ENCODE results near the gene LRBA. TPM values are rescaled to one million over a fixed set of nuclear protein-coding genes. Genes with fewer than 3 reads are reported as not detected.

LRBA gene
- total and polyA plus RNA-seq, 4 donors = 11.8 to 149 (median 34.2) TPM

DNA sequence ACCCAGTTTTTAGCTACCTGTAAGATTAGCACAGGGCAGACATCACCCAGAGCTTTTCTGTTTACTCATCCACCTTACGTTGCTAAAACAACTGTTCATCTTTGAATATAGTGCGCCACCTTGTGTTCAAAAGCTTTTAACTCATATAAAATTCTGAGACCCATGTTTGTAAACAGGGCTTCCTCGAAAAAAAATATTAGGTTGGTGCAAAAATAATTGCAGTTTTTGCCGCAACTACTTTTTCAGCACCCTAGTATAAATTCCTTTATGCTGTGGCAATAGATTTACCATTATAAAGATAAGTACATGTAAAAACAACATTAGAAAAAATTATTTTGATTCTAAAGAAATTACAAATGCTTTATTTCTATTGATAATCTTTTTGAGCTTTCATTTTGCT is 147.9 kb downstream of the LRBA start:
- no peaks in the 10 kb centered on the region for H3K4me1 ChIP-seq (ENCODE audit: control insufficient read depth in 5 of 5, insufficient read depth in 5 of 5, low read length in 5 of 5)
- H3K9me3 ChIP-seq (ENCODE audit: control insufficient read depth in 4 of 4, insufficient read depth in 3 of 4, low read length in 3 of 4) = no peaks in the 10 kb centered on the region
- ATAC-seq (ENCODE audit: insufficient read depth, low FRiP score) (no peak), DNase-seq (peak; percentile 12 to 90 (median 88))
- H3K27ac ChIP-seq (ENCODE audit: low read depth in 1 of 2, low read length in 1 of 2) = no peak overlapping the region
- no peaks in the 10 kb centered on the region for H3K27me3 ChIP-seq (ENCODE audit: control insufficient read depth in 3 of 3, insufficient read depth in 3 of 3, low read length in 2 of 3)
- TF ChIP-seq, protein P1, sequence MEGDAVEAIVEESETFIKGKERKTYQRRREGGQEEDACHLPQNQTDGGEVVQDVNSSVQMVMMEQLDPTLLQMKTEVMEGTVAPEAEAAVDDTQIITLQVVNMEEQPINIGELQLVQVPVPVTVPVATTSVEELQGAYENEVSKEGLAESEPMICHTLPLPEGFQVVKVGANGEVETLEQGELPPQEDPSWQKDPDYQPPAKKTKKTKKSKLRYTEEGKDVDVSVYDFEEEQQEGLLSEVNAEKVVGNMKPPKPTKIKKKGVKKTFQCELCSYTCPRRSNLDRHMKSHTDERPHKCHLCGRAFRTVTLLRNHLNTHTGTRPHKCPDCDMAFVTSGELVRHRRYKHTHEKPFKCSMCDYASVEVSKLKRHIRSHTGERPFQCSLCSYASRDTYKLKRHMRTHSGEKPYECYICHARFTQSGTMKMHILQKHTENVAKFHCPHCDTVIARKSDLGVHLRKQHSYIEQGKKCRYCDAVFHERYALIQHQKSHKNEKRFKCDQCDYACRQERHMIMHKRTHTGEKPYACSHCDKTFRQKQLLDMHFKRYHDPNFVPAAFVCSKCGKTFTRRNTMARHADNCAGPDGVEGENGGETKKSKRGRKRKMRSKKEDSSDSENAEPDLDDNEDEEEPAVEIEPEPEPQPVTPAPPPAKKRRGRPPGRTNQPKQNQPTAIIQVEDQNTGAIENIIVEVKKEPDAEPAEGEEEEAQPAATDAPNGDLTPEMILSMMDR (IDR thresholded peaks at IDR 0.05; ENCODE audit: control extremely low read depth, extremely low read depth) = peak; percentile 39
- H3K36me3 ChIP-seq (ENCODE audit: control insufficient read depth in 4 of 4, insufficient read depth in 4 of 4, low read length in 4 of 4) = no peaks in the 10 kb centered on the region
- no peak overlapping the region for H3K9ac ChIP-seq (ENCODE audit: insufficient read depth in 1 of 2, low read length in 2 of 2)
- no peak overlapping the region for H3K4me3 ChIP-seq
- 12 to 21% methylated on average over 4 of the region's 4 CpGs for WGBS, 2 donors

DNA sequence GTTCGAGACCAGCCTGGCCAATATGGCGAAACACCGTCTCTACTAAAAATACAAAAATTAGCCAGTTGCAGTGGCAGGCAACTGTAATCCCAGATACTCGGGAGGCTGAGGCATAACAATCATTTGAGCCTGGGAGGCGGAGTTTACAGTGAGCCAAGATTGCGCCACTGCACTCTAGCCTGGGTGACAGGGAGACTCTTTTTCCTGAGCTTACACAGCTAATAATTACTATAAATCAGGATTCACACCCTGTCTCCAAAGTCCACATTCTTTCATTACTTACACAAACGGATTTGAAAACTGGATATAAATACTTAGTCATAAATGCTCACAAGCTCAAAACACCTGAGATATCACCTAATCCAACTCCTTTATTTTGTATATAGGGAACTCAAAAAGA is 151.6 kb downstream of the LRBA start:
- WGBS, 2 donors = 88 to 92% methylated on average over 7 of the region's 7 CpGs
- H3K4me3 ChIP-seq = no peak overlapping the region
- DNase-seq = no peak
- H3K27ac ChIP-seq (ENCODE audit: low read depth in 1 of 2, low read length in 1 of 2) = no peak overlapping the region
- H3K9me3 ChIP-seq (ENCODE audit: control insufficient read depth in 4 of 4, insufficient read depth in 3 of 4, low read length in 3 of 4) = no peaks in the 10 kb centered on the region
- TF ChIP-seq, protein P1 (IDR thresholded peaks at IDR 0.05; ENCODE audit: control extremely low read depth, extremely low read depth) = no peak
- no peaks in the 10 kb centered on the region for H3K4me1 ChIP-seq (ENCODE audit: control insufficient read depth in 5 of 5, insufficient read depth in 5 of 5, low read length in 5 of 5)
- H3K36me3 ChIP-seq (ENCODE audit: control insufficient read depth in 4 of 4, insufficient read depth in 4 of 4, low read length in 4 of 4) = no peaks in the 10 kb centered on the region
- ATAC-seq (ENCODE audit: insufficient read depth, low FRiP score) = no peak
- H3K9ac ChIP-seq (ENCODE audit: insufficient read depth in 1 of 2, low read length in 2 of 2) = no peak overlapping the region
- H3K27me3 ChIP-seq (ENCODE audit: control insufficient read depth in 3 of 3, insufficient read depth in 3 of 3, low read length in 2 of 3) = no peaks in the 10 kb centered on the region

DNA sequence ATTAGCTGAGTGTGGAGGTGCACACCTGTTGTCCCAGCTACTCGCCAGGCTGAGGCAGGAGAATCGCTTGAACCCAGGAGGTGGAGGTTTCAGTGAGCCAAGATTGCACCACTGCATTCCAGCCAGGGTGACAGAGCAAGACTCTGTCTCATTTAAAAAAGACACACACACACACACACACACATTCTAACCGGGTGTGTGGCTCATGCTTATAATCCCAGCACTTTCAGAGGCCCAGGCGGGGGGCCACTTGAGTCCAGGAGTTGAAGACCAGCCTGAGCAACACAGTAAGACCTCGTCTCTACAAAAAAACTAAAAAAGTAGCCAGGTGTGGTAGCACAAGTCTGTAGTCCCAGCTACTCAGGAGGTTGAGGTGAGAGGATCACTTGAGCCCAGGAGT is 152.3 kb downstream of the LRBA start:
- no peak overlapping the region for H3K27ac ChIP-seq (ENCODE audit: low read depth in 1 of 2, low read length in 1 of 2)
- DNase-seq (no peak), ATAC-seq (ENCODE audit: insufficient read depth, low FRiP score) (no peak)
- 90 to 93% methylated on average over 5 of the region's 5 CpGs for WGBS, 2 donors
- TF ChIP-seq, protein P1 (IDR thresholded peaks at IDR 0.05; ENCODE audit: control extremely low read depth, extremely low read depth) = no peak
- H3K9ac ChIP-seq (ENCODE audit: insufficient read depth in 1 of 2, low read length in 2 of 2) = no peak overlapping the region
- H3K36me3 ChIP-seq (ENCODE audit: control insufficient read depth in 4 of 4, insufficient read depth in 4 of 4, low read length in 4 of 4) = no peaks in the 10 kb centered on the region
- H3K4me1 ChIP-seq (ENCODE audit: control insufficient read depth in 5 of 5, insufficient read depth in 5 of 5, low read length in 5 of 5) = no peaks in the 10 kb centered on the region
- no peaks in the 10 kb centered on the region for H3K27me3 ChIP-seq (ENCODE audit: control insufficient read depth in 3 of 3, insufficient read depth in 3 of 3, low read length in 2 of 3)
- no peaks in the 10 kb centered on the region for H3K9me3 ChIP-seq (ENCODE audit: control insufficient read depth in 4 of 4, insufficient read depth in 3 of 4, low read length in 3 of 4)
- H3K4me3 ChIP-seq = no peak overlapping the region

DNA sequence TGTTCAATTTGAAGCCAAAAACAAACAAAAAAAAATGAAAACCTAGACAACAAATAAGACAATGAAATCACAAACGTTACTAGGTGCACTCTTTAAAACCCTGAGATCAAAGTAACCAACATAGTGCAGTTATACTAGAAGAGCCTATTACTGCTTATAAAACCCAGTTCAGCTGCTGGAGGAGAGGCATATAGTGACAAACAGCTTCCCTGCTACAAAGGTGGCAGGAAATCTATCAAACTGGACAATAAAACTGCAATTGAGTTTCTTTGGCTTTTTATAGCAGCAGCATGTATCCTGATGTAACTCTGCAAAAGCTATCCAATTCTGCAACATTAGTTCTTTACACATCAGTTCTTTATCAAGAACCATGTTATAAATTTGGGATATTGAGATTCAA is 155.6 kb downstream of the LRBA start:
- no peak overlapping the region for H3K27ac ChIP-seq (ENCODE audit: low read depth in 1 of 2, low read length in 1 of 2)
- no peak overlapping the region for H3K4me3 ChIP-seq
- no peak for DNase-seq
- no peaks in the 10 kb centered on the region for H3K4me1 ChIP-seq (ENCODE audit: control insufficient read depth in 5 of 5, insufficient read depth in 5 of 5, low read length in 5 of 5)
- WGBS, 2 donors = 38 to 79% methylated on average over 1 of the region's 1 CpG
- no peaks in the 10 kb centered on the region for H3K27me3 ChIP-seq (ENCODE audit: control insufficient read depth in 3 of 3, insufficient read depth in 3 of 3, low read length in 2 of 3)
- ATAC-seq (ENCODE audit: insufficient read depth, low FRiP score) = no peak
- H3K36me3 ChIP-seq (ENCODE audit: control insufficient read depth in 4 of 4, insufficient read depth in 4 of 4, low read length in 4 of 4) = no peaks in the 10 kb centered on the region
- TF ChIP-seq, protein P1 (IDR thresholded peaks at IDR 0.05; ENCODE audit: control extremely low read depth, extremely low read depth) = no peak
- H3K9ac ChIP-seq (ENCODE audit: insufficient read depth in 1 of 2, low read length in 2 of 2) = no peak overlapping the region
- no peaks in the 10 kb centered on the region for H3K9me3 ChIP-seq (ENCODE audit: control insufficient read depth in 4 of 4, insufficient read depth in 3 of 4, low read length in 3 of 4)
